ENCODE measurements around the gene EML4.
"Not testable (repeated sequence)": the region's sequence is repeated elsewhere in the genome, so short reads cannot be mapped to it uniquely, and the experiment has no call there.

EML4 gene

GRCh38 chr2:42336361-42336965 is 167.3 kb downstream of the EML4 start:
- DNase-seq (ENCODE audit: low spot score): no peak

- no peak for DNase-seq (ENCODE audit: low spot score)
These were observed 168.2 kb downstream of the EML4 start for GRCh38 chr2:42337356-42337820.

GRCh38 chr2:42337846-42338566 is 168.9 kb downstream of the EML4 start:
- no peak for DNase-seq (ENCODE audit: low spot score)

- no peak for DNase-seq (ENCODE audit: low spot score)
These were observed 169.5 kb downstream of the EML4 start for GRCh38 chr2:42338567-42339190.

GRCh38 chr2:42339191-42339912 is 170.2 kb downstream of the EML4 start:
- DNase-seq (ENCODE audit: low spot score): no peak

- DNase-seq (ENCODE audit: low spot score): no peak
These were observed 171.1 kb downstream of the EML4 start for GRCh38 chr2:42340045-42340937.

GRCh38 chr2:42340938-42341636 is 171.9 kb downstream of the EML4 start:
- DNase-seq (ENCODE audit: low spot score): no peak

- no peak for DNase-seq (ENCODE audit: low spot score)
These were observed 173.1 kb downstream of the EML4 start for GRCh38 chr2:42342061-42342794.

GRCh38 chr2:42342795-42343241 is 173.7 kb downstream of the EML4 start:
- no peak for DNase-seq (ENCODE audit: low spot score)

GRCh38 chr2:42345986-42346385 is 176.8 kb downstream of the EML4 start:
- DNase-seq (ENCODE audit: low spot score): no peak

GRCh38 chr2:42346856-42347255 is 177.7 kb downstream of the EML4 start:
- not testable (repeated sequence) for DNase-seq (ENCODE audit: low spot score)

- DNase-seq (ENCODE audit: low spot score): not testable (repeated sequence)
These were observed 178.4 kb downstream of the EML4 start for GRCh38 chr2:42347518-42347917.

- no peak for DNase-seq (ENCODE audit: low spot score)
These were observed 179.1 kb downstream of the EML4 start for GRCh38 chr2:42348113-42348805.

GRCh38 chr2:42350434-42351063 is 181.4 kb downstream of the EML4 start:
- DNase-seq (ENCODE audit: low spot score): no peak

- no peak for DNase-seq (ENCODE audit: low spot score)
These were observed 182.7 kb downstream of the EML4 start for GRCh38 chr2:42351864-42352263.

GRCh38 chr2:42353792-42354429 is 184.8 kb downstream of the EML4 start:
- DNase-seq (ENCODE audit: low spot score): no peak

- no peak for DNase-seq (ENCODE audit: low spot score)
These were observed 190.3 kb downstream of the EML4 start for GRCh38 chr2:42359304-42359964.

- DNase-seq (ENCODE audit: low spot score): peak; percentile 22
These were observed 190.9 kb downstream of the EML4 start for GRCh38 chr2:42359965-42360483.

Data from germinal center (tissue), 1 donor.